GM12874 (cell line): ENCODE data around the gene TSHZ1.

ENCODE experiments used
- TF ChIP-seq, protein P1 (sequence below): IDR thresholded peaks from 2 replicates; pipeline ENCODE4 v1.5.1; 2011; ENCODE audit warnings: low read depth, mild to moderate bottlenecking, control low read depth, low read length, moderate library complexity; ENCODE audit not compliant: insufficient read depth

Gene TSHZ1

DNA sequence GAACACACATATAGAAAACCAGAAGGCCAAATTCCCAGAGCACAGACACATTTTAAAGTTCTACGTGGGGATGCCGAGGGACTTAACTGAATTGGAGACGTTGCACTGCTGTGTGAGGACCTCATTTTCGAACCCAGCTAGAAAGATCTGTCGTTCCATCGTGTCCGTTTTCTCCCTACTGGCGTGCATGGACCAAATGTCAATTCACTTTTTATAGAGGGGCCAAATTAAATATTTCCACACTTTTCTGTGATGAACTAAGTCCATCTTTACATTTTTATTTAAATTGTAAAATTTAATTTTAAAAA is 692 bp upstream of the TSHZ1 start:
- TF ChIP-seq, protein P1, sequence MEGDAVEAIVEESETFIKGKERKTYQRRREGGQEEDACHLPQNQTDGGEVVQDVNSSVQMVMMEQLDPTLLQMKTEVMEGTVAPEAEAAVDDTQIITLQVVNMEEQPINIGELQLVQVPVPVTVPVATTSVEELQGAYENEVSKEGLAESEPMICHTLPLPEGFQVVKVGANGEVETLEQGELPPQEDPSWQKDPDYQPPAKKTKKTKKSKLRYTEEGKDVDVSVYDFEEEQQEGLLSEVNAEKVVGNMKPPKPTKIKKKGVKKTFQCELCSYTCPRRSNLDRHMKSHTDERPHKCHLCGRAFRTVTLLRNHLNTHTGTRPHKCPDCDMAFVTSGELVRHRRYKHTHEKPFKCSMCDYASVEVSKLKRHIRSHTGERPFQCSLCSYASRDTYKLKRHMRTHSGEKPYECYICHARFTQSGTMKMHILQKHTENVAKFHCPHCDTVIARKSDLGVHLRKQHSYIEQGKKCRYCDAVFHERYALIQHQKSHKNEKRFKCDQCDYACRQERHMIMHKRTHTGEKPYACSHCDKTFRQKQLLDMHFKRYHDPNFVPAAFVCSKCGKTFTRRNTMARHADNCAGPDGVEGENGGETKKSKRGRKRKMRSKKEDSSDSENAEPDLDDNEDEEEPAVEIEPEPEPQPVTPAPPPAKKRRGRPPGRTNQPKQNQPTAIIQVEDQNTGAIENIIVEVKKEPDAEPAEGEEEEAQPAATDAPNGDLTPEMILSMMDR = no peak

DNA sequence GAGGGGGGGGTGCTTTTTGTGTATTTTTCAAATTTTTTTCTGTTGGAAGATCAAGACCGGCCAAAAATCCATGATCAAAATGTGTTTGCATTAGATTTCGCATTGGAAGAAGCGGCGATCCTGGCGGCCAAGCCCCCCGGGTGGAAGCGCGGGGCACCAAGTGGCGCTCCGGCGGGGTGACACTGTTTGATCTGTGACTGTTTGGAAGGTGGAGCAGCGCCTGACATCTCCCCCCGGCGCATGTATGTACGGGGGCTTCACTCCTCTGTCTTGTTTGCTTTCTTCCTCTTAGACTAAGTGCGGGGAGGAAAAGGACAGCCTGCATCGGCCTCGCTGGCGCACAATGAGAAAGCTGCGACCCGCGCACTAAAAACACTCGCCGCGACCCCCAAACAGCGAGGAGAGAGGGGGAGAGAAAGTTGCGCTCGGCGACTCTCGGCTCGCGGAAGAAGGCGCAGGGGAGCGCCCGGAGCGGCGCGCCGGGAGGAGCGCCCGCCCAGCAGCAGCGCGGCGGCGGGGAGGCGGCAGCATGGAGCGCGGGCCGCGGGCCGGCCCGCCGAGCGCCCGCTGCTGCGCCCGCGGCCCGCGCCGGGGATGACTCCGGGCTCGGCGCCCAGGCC is 515 bp downstream of the TSHZ1 start:
- TF ChIP-seq, protein P1 = no peak

DNA sequence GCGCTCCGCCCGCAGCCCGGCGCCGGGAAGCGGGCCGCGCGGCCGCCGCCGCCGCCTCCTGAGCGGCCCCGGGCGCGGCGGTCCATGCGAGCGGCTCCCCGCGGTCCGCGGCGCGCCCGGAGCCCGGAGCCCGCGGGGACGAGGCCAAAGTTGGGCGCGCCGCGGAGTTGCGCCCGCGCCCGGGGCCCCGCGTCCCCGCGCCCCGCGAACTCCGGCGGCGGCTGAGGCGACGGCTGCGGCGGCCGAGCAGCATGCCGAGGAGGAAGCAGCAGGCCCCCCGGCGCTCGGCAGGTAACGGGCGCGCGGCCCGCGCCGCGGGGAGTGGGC is 992 bp downstream of the TSHZ1 start:
- TF ChIP-seq, protein P1 = no peak

DNA sequence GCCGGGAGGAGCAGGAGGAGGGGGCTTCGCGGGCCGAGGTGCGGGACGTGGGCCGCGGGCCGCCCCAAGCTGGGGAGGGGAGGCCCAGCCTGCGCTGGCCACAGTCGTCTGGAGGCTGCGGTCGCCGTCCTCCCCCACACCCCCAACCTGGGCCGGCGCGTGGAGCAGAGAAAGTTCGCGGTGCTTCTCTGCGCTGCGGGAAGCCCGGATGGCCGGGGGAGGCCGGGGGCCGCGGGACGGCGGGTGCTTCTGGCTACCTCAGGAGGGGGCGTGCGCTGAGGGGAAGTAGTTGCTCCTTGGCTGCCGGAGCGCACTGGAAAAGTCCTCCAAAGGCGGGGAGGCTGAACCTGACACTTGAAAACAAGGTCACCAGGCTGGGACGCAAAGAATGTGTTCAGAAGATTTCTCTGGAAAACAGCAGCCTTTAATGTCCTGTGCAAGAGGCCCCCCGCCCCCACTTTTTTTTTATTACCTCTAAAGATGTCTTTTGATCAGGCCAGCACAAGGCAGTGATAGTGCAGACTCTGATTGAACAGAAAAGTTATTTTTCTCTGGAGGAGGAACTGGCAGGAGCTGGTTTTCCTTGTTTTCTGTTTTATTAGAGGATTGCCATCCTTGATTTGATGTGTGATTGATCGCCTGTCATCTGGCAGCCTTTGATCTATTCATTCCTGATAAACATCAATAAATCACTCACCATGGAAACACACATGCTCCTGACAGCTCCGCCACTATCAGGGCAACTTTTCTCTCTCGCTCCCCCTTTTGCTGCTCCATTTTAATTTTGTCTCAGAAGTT is 1.6 kb downstream of the TSHZ1 start:
- TF ChIP-seq, protein P1 = no peak

DNA sequence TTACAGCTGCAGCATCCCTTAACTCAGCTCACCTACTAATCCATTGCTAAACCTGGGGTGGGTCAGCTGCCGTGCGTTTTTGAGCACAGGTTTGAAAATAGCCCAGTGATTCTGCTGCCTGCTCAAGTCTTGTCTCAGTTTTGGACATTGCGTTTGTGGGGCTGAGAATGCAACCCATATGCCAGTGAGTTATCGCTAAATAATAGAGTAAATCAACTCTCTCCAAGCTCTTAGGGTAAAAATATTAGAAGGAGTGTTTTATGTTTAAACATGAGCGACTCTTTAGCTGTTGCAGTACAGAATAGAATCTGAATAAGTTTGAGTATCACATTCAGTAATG is 2.1 kb downstream of the TSHZ1 start:
- TF ChIP-seq, protein P1 = no peak

DNA sequence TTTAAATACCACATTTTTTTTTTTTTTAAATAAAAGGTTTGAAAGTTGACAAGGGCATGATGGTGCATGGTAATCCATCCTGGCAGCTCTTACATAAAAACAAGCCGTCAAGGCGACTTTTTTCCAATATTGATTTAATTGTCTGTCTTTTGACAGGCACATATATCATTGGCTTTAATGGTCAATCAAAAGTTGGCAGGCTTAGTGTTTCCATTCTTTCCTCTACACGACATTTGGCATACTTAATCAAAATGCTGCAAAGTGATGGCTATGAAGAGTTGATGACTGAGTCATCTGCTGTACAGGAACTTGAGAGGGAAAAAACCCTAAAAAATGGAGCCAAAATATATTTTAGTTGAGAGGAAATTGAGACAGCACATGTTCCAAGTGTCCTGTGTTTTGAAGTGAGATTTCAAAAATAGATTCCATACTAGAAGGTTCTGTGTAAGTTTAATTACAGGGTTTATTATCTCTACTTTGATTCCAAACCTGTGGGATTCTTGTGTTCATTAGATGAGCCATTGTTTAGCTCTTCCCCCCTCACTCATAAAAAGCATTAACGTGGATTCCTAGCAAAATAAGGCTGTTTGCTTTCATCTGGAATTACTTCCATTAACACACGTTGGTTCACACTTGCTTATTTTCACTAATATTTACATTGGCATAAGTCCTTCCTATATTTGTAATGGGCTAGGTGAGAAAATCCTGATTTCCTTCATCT is 3.2 kb downstream of the TSHZ1 start:
- TF ChIP-seq, protein P1 = no peak

DNA sequence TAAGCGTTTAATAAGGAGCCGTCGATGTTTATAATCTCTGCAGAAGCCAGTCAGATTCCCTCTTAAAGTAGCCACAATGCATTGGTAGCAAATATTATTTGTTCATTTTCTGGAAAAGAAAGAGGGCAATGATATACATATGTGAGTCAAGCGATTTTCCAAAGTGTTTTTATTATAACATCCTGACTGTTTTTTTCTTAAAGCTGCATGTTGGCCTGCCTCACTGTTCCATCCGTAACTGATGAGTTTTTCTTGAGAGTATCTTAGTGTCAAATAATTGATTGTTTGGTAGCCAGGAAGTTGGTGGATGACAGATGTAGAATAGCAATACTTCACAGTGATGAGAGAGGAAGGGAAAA is 3.7 kb downstream of the TSHZ1 start:
- TF ChIP-seq, protein P1 = no peak
